GM18870 (cell line): ENCODE measurements around the gene IGFBP5.

Source experiments
- ATAC-seq: cut with Tn5 transposase; IDR thresholded peaks from one replicate; pipeline ENCODE4 v1.9.1; 2021; ENCODE audit warnings: moderate library complexity; ENCODE audit not compliant: unreplicated experiment

The IGFBP5 gene, protein sequence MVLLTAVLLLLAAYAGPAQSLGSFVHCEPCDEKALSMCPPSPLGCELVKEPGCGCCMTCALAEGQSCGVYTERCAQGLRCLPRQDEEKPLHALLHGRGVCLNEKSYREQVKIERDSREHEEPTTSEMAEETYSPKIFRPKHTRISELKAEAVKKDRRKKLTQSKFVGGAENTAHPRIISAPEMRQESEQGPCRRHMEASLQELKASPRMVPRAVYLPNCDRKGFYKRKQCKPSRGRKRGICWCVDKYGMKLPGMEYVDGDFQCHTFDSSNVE

DNA sequence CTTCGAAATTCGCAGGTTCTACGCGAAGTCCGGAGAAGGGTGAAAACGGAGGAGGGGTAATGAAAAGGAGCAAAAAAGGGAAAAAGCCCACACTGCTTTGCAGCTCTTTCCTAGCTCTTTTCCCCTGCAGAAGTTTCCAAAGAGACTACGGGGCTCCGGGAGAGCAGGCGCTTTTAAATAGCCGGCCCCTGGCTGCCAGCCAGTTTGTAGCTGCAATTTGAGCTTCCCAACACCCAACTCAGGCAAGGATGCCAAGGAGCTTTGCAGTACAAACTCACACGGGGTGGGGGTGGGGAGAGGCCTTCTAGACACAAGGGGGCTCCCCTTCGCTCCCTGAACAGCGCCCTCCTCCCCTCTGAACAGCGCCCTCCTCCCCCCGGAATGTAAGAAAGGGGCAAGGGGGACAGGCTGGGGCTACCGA, at the start of gene IGFBP5:
Gene IGFBP5 (minus strand): TSS at position 149 of the 421 bp plus-strand sequence. CDS start 774 bp downstream, outside the sequence.
- no peak for ATAC-seq

- ATAC-seq, result no peak
Observed at GRCh38 chr2:216743781-216744180, 48.4 kb upstream of the IGFBP5 start.

DNA sequence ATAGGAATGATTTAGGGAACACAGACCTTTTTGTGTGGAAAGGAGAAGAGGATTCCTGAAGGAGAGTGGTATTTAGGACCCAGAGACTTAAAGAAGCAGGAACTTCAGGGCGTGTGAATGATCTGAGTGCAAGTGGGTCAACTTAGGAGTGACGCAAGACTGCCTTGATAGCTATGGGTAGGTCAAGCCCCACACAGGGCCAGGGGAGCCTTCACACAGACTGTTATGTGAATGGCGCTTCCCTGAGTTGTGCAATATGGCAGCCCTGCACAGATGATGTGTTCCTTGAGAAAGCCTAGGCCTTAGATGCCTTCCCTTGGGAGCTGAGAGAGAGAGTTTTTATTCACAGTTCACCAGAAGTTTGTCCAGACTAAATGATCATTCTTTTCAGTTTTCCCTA, 47.1 kb upstream of the IGFBP5 start:
- ATAC-seq, result no peak

- ATAC-seq, result no peak
Observed at GRCh38 chr2:216741223-216741593, 45.9 kb upstream of the IGFBP5 start.

DNA sequence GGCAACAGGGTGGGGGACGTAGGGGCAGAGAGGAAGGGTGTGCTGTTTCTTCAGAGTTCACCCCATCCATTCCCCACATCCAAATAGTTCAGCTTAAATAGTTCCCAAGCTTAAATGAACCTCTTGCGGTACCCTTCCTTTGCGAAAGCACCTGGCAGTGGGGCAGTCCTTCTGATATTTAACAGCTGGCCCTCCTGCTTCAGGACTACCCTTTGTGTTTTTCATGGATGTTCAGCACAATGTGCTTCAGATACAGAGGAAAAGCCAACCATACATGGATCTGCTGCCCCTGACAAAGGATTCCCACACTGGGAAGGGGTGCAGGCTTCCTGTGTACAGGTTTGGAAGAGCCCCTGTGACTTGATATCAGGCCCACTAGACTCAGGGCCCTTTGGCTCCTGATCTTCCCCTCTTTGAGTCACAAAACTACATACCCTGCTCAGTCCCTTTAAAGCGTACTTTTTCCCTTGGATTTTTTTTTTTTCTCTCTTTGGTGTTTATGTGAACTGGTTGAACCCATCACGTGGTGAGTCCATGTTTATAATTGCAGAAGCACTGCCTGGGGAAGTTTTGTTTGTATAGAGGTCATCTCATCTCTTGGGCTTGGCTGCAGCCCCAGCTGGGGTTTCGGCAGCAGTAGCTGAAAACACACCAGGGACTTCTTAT, 45.3 kb upstream of the IGFBP5 start:
- no peak for ATAC-seq

- no peak for ATAC-seq
Observed at GRCh38 chr2:216739035-216739434, 43.7 kb upstream of the IGFBP5 start.

GRCh38 chr2:216737676-216738075, 42.3 kb upstream of the IGFBP5 start:
- no peak for ATAC-seq

- no peak for ATAC-seq
Observed at GRCh38 chr2:216736326-216736725, 41.0 kb upstream of the IGFBP5 start.

GRCh38 chr2:216735668-216736067, 40.3 kb upstream of the IGFBP5 start:
- ATAC-seq, result no peak

- no peak for ATAC-seq
Observed at GRCh38 chr2:216735086-216735485, 39.7 kb upstream of the IGFBP5 start.

- no peak for ATAC-seq
Observed at GRCh38 chr2:216733046-216733445, 37.7 kb upstream of the IGFBP5 start.

DNA sequence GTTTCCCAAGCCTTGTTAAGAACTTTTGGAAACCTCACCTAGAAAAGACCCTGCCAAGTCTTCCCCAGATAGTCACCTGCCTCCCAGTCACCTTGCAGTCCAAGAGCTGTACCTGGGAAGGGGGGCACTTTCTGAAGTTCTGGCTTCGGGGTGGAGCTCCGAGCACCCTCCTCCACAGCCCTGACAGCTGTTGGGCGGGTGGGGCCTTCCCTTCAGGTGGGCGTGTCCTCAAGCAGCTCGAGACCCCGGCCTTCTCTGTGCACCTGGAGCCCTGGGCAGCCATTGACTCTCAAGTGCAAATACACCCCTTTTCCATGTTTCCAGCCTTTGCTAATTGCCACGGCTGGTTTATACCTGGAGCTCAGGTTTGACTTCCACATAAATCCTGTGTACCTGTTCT, 37.0 kb upstream of the IGFBP5 start:
- no peak for ATAC-seq

GRCh38 chr2:216731465-216731864, 36.1 kb upstream of the IGFBP5 start:
- no peak for ATAC-seq

DNA sequence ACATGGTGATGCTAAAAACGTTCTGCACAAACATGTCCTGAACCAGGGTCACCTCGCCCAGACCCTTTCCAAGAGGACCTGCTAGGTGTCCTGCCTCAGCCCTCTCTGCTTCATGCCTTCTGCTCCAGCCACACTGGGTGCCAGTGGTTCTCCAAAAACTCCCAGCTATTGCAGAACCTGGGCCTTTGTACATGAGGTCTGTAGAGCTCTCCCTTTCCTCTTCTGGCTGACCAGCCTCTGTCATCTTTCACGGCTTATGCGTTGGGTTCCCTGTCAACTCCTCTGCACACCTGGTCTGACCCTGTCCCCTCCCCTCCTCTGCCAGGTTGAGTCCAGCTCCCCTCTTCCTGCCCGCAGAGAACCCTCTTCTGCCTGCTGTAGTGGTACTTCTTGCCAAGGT, 35.5 kb upstream of the IGFBP5 start:
- no peak for ATAC-seq

GRCh38 chr2:216727346-216728122, 32.2 kb upstream of the IGFBP5 start:
- ATAC-seq, result no peak

GRCh38 chr2:216724190-216724589, 28.8 kb upstream of the IGFBP5 start:
- ATAC-seq, result no peak

GRCh38 chr2:216721141-216721540, 25.8 kb upstream of the IGFBP5 start:
- no peak for ATAC-seq

DNA sequence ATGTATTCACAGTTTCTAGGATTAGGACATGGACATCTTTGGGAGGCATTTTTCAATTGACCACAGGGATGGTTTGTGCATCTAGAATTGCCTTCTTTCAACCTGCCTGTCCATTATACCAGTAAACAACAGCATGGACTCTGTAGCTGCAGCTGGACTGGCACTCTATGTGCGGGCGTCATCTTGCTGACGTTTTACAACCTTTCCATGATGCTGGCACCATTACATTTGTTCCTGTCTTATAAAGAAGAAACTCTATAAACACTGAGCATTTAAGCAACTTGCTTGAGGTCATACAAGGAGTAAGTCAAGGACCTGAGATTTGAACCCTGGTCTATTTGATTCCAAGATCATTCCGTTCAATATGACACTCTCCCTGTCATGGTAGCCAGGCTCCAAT, 25.4 kb upstream of the IGFBP5 start:
- no peak for ATAC-seq

- no peak for ATAC-seq
Observed at GRCh38 chr2:216717907-216718615, 22.7 kb upstream of the IGFBP5 start.

GRCh38 chr2:216717491-216717901, 22.1 kb upstream of the IGFBP5 start:
- ATAC-seq, result no peak

- ATAC-seq, result no peak
Observed at GRCh38 chr2:216716109-216716508, 20.8 kb upstream of the IGFBP5 start.
